SK-N-SH (cell line): Measurements from ENCODE around the gene TMEM221. TPM values are rescaled to one million over a fixed set of nuclear protein-coding genes. Genes with fewer than 3 reads are reported as not detected.

Experiments used
- CTCF ChIA-PET: fragments of 300-600, 350-600 bp; formaldehyde crosslinking; extraction: SDS; loops from one replicate; lab custom pipeline; 2021; lab: Yijun Ruan, JAX
- POLR2A ChIA-PET: fragments of 350-600 bp; sonication (Branson Sonifier 250); formaldehyde crosslinking; extraction: SDS; loops from one replicate; lab custom pipeline; 2020; ENCODE audit warnings: antibody characterized with exemption, inconsistent platforms; lab: Yijun Ruan, JAX
- DNase-seq: peaks from one replicate; pipeline ENCODE4 v3.0.0; 2012
- H2AFZ ChIP-seq: fragments of 200-600 bp; sonication (generic); 2 replicates; pipeline ENCODE4 v1.8.1; 2016; ENCODE audit warnings: antibody characterized with exemption, mild to moderate bottlenecking, low read depth
- H3F3A ChIP-seq: fragments of 200-600 bp; sonication (generic); replicated peaks from 2 replicates; pipeline ENCODE3; 2016; ENCODE audit warnings: antibody characterized with exemption, mild to moderate bottlenecking; ENCODE audit not compliant: insufficient read depth
- H3K27ac ChIP-seq, 2 experiments: fragments of 200-500 bp in 1 of 2; fragments of 200-600 bp in 1 of 2; sonication (Bioruptor generic) in 1 of 2; sonication (generic), shearing (Covaris generic) in 1 of 2; 2 replicates each; pipeline versions ENCODE4 v1.5.1 to v1.6.1; 2014 to 2016; ENCODE audit warnings: low read depth in 2 of 2, inconsistent platforms in 1 of 2, low read length in 1 of 2, mild to moderate bottlenecking in 1 of 2, mixed read lengths in 1 of 2
- H3K27me3 ChIP-seq: fragments of 200-600 bp; sonication (generic), shearing (Covaris generic); 2 replicates; pipeline ENCODE4 v1.6.1; 2016; ENCODE audit warnings: mixed run types; ENCODE audit not compliant: insufficient read depth
- H3K36me3 ChIP-seq, 2 experiments: fragments of 200-500 bp in 1 of 2; fragments of 200-600 bp in 1 of 2; sonication (Bioruptor generic) in 1 of 2; sonication (generic) in 1 of 2; replicated peaks in 1 of 2; 2 replicates each; pipeline versions ENCODE3 to v1.5.1; 2014 to 2016; ENCODE audit warnings: low read length in 1 of 2, mild to moderate bottlenecking in 1 of 2; ENCODE audit not compliant: insufficient read depth in 2 of 2, control insufficient read depth in 1 of 2
- H3K4me1 ChIP-seq, 2 experiments: fragments of 200-500 bp in 1 of 2; fragments of 200-600 bp in 1 of 2; sonication (Bioruptor generic) in 1 of 2; sonication (generic), shearing (Covaris generic) in 1 of 2; 2 replicates each; pipeline versions ENCODE4 v1.5.1 to v1.6.1; 2014 to 2016; ENCODE audit warnings: low read depth in 1 of 2, low read length in 1 of 2, mixed run types in 1 of 2; ENCODE audit not compliant: insufficient read depth in 2 of 2, control insufficient read depth in 1 of 2
- H3K4me2 ChIP-seq: fragments of 200-600 bp; sonication (generic), shearing (Covaris generic); 2 replicates; pipeline ENCODE4 v1.6.1; 2017; ENCODE audit warnings: mixed run types
- H3K4me3 ChIP-seq, 2 experiments: fragments of 200-500 bp in 1 of 2; fragments of 200-600 bp in 1 of 2; sonication (Bioruptor generic) in 1 of 2; sonication (generic), shearing (Covaris generic) in 1 of 2; 2 replicates each; pipeline versions ENCODE4 v1.5.1 to v1.8.1; 2014 to 2016; ENCODE audit warnings: low read depth in 2 of 2, inconsistent platforms in 1 of 2, low read length in 1 of 2, mild to moderate bottlenecking in 1 of 2, mixed read lengths in 1 of 2, moderate library complexity in 1 of 2
- H3K79me2 ChIP-seq: fragments of 200-600 bp; sonication (generic); 2 replicates; pipeline ENCODE4 v1.8.1; 2017; ENCODE audit warnings: mild to moderate bottlenecking; ENCODE audit not compliant: insufficient read depth
- H3K9ac ChIP-seq: fragments of 200-600 bp; sonication (generic); 2 replicates; pipeline ENCODE4 v1.6.1; 2017; ENCODE audit warnings: mixed run types
- H3K9me2 ChIP-seq: fragments of 200-600 bp; sonication (generic); 2 replicates; pipeline ENCODE4 v1.6.1; 2017; ENCODE audit warnings: mixed run types
- H3K9me3 ChIP-seq: fragments of 200-600 bp; sonication (generic); 2 replicates; pipeline ENCODE4 v1.6.1; 2017; ENCODE audit warnings: mixed run types, mild to moderate bottlenecking, moderate library complexity
- H4K20me1 ChIP-seq: fragments of 200-600 bp; sonication (generic); 2 replicates; pipeline ENCODE4 v1.6.1; 2017; ENCODE audit warnings: mild to moderate bottlenecking, mixed run types; ENCODE audit not compliant: insufficient read depth
- CHD2 ChIP-seq: fragments of 150-350 bp; IDR thresholded peaks from 2 replicates; pipeline ENCODE4 v1.6.1; 2018; ENCODE audit warnings: low read length; ENCODE audit not compliant: partially characterized antibody
- EP300 ChIP-seq, 2 experiments: IDR thresholded peaks; 2 replicates each; pipeline versions ENCODE4 v1.4.0 to v1.6.1; 2012; ENCODE audit warnings: borderline replicate concordance in 1 of 2, low read depth in 1 of 2, low read length in 1 of 2
- EZH2phosphoT487 ChIP-seq: fragments of 200-600 bp; sonication (generic); IDR thresholded peaks from 2 replicates; pipeline ENCODE4 v1.6.1; 2017; ENCODE audit warnings: low read depth, mixed run types, mild to moderate bottlenecking, antibody characterized with exemption, moderate library complexity, borderline replicate concordance
- FOXJ3 ChIP-seq: sonication (generic); formaldehyde crosslinking; IDR thresholded peaks from 2 replicates; pipeline ENCODE4 v1.5.1; 2020; ENCODE audit warnings: mild to moderate bottlenecking, missing genetic modification reagents
- FOXM1 ChIP-seq: IDR thresholded peaks from 2 replicates; pipeline ENCODE4 v1.4.0; 2012; ENCODE audit warnings: low read depth, mild to moderate bottlenecking
- GABPA ChIP-seq: IDR thresholded peaks from 2 replicates; pipeline ENCODE4 v1.4.0; 2012; ENCODE audit warnings: low read depth, mild to moderate bottlenecking
- GATA2 ChIP-seq: sonication (generic); formaldehyde crosslinking; IDR thresholded peaks from 2 replicates; pipeline ENCODE4 v1.5.0; 2020; ENCODE audit warnings: mild to moderate bottlenecking, missing genetic modification reagents
- JUND ChIP-seq: IDR thresholded peaks from 2 replicates; pipeline ENCODE4 v1.4.0; 2012
- MEF2A ChIP-seq: IDR thresholded peaks from 2 replicates; pipeline ENCODE4 v1.4.0; 2012; ENCODE audit warnings: low read depth, borderline replicate concordance
- MXI1 ChIP-seq: IDR thresholded peaks from 2 replicates; pipeline ENCODE4 v1.6.1; 2012; ENCODE audit warnings: mild to moderate bottlenecking, low read depth, low read length, improper control_type of control experiment
- NRF1 ChIP-seq: IDR thresholded peaks from 2 replicates; pipeline ENCODE4 v1.6.1; 2012; ENCODE audit warnings: low read depth, mild to moderate bottlenecking, low read length
- RAD21 ChIP-seq: IDR thresholded peaks from 2 replicates; pipeline ENCODE4 v1.6.1; 2012; ENCODE audit warnings: mild to moderate bottlenecking, low read length
- RCOR1 ChIP-seq: fragments of 150-350 bp; IDR thresholded peaks from 2 replicates; pipeline ENCODE4 v1.6.1; 2017; ENCODE audit warnings: antibody characterized with exemption, low read length
- RFX5 ChIP-seq: IDR thresholded peaks from 2 replicates; pipeline ENCODE4 v1.6.1; 2012; ENCODE audit warnings: mild to moderate bottlenecking, improper control_type of control experiment, low read length
- TCF12 ChIP-seq: IDR thresholded peaks from 2 replicates; pipeline ENCODE4 v1.4.0; 2012
- TEAD4 ChIP-seq: IDR thresholded peaks from 2 replicates; pipeline ENCODE4 v1.4.0; 2012; ENCODE audit warnings: mild to moderate bottlenecking, borderline replicate concordance; ENCODE audit not compliant: insufficient read depth
- WGBS: methylation state at CpG from one replicate; pipeline ENCODE4 v1.1.6; 2017; ENCODE audit warnings: low lambda C conversion rate; 5-methylcytosine and 5-hydroxymethylcytosine counted together
- polyA plus RNA-seq, 3 experiments: library from polyadenylated mRNA; depleted of rRNA; stranded (reverse); fragments of >200 nt; gene quantifications; 2 replicates each; pipeline ENCODE4 v1.2.3, GENCODE V29; 2012
- TF ChIP-seq, protein P1 (sequence below): IDR thresholded peaks from 2 replicates; pipeline ENCODE4 v1.4.0; 2012; ENCODE audit warnings: low read depth
- TF ChIP-seq, protein P2 (sequence below): IDR thresholded peaks from 2 replicates; pipeline ENCODE4 v1.4.0; 2012; ENCODE audit warnings: low read depth, borderline replicate concordance
- TF ChIP-seq, protein P3 (sequence below): IDR thresholded peaks from 2 replicates; pipeline ENCODE4 v1.6.1; 2012; ENCODE audit warnings: mild to moderate bottlenecking, low read depth, low read length, moderate library complexity

TMEM221 gene
- polyA plus RNA-seq, 1 of the 3 experiments (the other 2 are of a cell fraction): 0.62 TPM

DNA sequence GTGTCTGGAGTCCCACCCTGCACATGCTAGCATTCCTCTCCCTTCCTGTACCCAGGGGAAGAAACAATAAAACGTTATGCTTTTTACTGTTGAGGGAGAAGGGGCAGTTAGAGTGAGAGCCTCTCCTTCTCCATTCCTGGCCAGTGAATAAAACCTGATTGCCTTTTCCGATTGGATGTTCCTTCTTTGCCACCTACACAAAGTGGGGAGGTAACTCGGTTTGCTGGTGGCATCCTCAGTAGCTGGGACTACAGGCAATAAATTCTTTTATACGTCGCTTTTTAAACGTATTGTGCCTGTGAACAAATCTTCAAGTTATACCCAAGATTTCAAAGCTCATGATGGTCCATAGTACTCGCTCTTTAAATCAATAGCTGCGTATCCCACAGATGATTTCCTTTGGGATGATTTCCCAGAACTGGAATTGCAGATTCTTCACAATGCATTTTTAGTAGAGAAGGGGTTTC is 29.3 kb downstream of the TMEM221 start:
- ChIA-PET POLR2A (interaction anchor here (0.6 to 1.3 kb wide), 5 partner anchors 18 to 1300 kb away, joined by 3 to 7 read pairs (median 3); partner anchors contain the start of genes DDA1 and PGLS), CTCF (interaction anchor here (0.7 to 3.5 kb wide), 9 partner anchors 10 to 52 kb away, joined by 3 to 11 read pairs (median 4); no protein-coding TSS in a partner anchor)
- no peaks in the 10 kb centered on the region for H3K9me3 ChIP-seq
- WGBS: 37% methylated on average over 8 of the region's 8 CpGs
- H3K4me3 ChIP-seq: peak overlapping the region; percentile 34 to 75
- peak overlapping the region; percentile 99 for H2AFZ ChIP-seq
- no peak for DNase-seq
- peak overlapping the region; percentile 83 for H3K4me2 ChIP-seq
- H3K4me1 ChIP-seq: peaks cover 0 to 8% of the 10 kb centered on the region in 2 experiments; a peak in 1 of 4 replicates
- H3K27me3 ChIP-seq: no peaks in the 10 kb centered on the region
- peak overlapping the region; percentile 59 to 76 for H3K27ac ChIP-seq
- H3K9ac ChIP-seq: peak overlapping the region; percentile 69; the same call in 1 of the 2 replicates
- H3K79me2 ChIP-seq: no peaks in the 10 kb centered on the region
- peaks cover 3 to 7% of the 10 kb centered on the region in 2 experiments for H3K36me3 ChIP-seq
- H3F3A ChIP-seq: peaks cover 7% of the 10 kb centered on the region
- H3K9me2 ChIP-seq: no peaks in the 10 kb centered on the region
- TF ChIP-seq RFX5 (no peak), EZH2phosphoT487 (no peak), RAD21 (no peak), FOXJ3 (CRISPR knock-in tag) (no peak), TCF12 (no peak), GABPA (no peak), CHD2 (no peak), NRF1 (no peak), RCOR1 (no peak), MEF2A (no peak), EP300 (IDR thresholded peaks at IDR 0.05; ENCODE audit: borderline replicate concordance in 1 of 2, low read depth in 1 of 2, low read length in 1 of 2) (no peak), TEAD4 (no peak), JUND (no peak), FOXM1 (no peak), GATA2 (CRISPR knock-in tag) (no peak), MXI1 (no peak)
- TF ChIP-seq, protein P1, sequence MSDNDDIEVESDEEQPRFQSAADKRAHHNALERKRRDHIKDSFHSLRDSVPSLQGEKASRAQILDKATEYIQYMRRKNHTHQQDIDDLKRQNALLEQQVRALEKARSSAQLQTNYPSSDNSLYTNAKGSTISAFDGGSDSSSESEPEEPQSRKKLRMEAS: no peak
- TF ChIP-seq, protein P2, sequence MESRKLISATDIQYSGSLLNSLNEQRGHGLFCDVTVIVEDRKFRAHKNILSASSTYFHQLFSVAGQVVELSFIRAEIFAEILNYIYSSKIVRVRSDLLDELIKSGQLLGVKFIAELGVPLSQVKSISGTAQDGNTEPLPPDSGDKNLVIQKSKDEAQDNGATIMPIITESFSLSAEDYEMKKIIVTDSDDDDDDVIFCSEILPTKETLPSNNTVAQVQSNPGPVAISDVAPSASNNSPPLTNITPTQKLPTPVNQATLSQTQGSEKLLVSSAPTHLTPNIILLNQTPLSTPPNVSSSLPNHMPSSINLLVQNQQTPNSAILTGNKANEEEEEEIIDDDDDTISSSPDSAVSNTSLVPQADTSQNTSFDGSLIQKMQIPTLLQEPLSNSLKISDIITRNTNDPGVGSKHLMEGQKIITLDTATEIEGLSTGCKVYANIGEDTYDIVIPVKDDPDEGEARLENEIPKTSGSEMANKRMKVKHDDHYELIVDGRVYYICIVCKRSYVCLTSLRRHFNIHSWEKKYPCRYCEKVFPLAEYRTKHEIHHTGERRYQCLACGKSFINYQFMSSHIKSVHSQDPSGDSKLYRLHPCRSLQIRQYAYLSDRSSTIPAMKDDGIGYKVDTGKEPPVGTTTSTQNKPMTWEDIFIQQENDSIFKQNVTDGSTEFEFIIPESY: no peak
- TF ChIP-seq, protein P3, sequence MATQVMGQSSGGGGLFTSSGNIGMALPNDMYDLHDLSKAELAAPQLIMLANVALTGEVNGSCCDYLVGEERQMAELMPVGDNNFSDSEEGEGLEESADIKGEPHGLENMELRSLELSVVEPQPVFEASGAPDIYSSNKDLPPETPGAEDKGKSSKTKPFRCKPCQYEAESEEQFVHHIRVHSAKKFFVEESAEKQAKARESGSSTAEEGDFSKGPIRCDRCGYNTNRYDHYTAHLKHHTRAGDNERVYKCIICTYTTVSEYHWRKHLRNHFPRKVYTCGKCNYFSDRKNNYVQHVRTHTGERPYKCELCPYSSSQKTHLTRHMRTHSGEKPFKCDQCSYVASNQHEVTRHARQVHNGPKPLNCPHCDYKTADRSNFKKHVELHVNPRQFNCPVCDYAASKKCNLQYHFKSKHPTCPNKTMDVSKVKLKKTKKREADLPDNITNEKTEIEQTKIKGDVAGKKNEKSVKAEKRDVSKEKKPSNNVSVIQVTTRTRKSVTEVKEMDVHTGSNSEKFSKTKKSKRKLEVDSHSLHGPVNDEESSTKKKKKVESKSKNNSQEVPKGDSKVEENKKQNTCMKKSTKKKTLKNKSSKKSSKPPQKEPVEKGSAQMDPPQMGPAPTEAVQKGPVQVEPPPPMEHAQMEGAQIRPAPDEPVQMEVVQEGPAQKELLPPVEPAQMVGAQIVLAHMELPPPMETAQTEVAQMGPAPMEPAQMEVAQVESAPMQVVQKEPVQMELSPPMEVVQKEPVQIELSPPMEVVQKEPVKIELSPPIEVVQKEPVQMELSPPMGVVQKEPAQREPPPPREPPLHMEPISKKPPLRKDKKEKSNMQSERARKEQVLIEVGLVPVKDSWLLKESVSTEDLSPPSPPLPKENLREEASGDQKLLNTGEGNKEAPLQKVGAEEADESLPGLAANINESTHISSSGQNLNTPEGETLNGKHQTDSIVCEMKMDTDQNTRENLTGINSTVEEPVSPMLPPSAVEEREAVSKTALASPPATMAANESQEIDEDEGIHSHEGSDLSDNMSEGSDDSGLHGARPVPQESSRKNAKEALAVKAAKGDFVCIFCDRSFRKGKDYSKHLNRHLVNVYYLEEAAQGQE: no peak
- no peaks in the 10 kb centered on the region for H4K20me1 ChIP-seq
